GM19193 (cell line): Measurements from ENCODE around the gene HOTAIR.

Source experiments
- POLR2A ChIP-seq: IDR thresholded peaks from 4 replicates; pipeline ENCODE4 v1.6.1; 2011; ENCODE audit not compliant: insufficient read depth, insufficient read length; ENCODE audit errors: extremely low read depth

The HOTAIR gene

DNA sequence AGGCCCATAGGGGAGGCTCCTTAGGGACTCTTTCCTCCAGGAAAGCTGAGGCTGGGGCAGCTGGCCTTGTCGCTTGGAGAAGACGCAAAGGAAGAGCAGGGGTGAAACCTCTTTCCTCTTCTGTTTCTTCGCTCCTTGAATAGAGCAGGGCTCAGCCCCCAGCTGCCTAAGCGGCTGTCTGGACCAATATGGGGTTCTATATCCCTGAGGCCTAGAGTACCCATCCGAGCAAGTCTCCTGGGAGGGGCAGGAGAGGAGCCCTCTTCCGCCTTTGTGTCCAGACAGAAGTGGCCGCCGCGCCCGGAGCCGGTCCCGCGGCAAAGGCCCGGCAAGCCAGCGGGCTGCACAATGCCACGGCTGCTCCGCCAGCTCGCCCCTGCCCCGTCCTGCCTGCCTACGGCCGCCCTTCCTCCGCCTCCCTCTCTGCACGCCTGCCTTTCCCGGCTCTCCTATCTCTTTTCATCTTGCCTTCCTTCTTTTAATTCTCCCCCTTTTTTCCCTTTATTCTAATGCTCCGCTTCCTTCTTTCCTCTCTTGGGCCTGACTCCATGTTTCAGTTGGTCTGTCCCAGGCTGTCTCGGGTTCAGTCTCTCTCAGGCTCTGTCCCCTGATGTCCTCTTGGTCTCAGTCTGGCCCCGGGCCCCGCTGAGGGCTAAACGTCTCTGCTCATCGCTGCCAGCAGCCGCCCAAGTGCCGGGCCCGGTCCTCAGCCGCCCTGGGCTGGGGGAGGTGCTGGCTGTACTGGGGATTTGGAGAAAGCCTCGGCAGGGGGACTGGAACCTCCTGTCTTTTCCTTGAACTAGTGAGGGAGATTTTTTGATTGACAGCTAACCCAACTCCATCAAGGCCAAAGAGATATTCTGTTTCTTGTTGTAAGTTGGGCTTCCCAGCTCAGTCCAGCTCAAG is 22.7 kb upstream of the HOTAIR start:
- TF ChIP-seq POLR2A, result no peak

DNA sequence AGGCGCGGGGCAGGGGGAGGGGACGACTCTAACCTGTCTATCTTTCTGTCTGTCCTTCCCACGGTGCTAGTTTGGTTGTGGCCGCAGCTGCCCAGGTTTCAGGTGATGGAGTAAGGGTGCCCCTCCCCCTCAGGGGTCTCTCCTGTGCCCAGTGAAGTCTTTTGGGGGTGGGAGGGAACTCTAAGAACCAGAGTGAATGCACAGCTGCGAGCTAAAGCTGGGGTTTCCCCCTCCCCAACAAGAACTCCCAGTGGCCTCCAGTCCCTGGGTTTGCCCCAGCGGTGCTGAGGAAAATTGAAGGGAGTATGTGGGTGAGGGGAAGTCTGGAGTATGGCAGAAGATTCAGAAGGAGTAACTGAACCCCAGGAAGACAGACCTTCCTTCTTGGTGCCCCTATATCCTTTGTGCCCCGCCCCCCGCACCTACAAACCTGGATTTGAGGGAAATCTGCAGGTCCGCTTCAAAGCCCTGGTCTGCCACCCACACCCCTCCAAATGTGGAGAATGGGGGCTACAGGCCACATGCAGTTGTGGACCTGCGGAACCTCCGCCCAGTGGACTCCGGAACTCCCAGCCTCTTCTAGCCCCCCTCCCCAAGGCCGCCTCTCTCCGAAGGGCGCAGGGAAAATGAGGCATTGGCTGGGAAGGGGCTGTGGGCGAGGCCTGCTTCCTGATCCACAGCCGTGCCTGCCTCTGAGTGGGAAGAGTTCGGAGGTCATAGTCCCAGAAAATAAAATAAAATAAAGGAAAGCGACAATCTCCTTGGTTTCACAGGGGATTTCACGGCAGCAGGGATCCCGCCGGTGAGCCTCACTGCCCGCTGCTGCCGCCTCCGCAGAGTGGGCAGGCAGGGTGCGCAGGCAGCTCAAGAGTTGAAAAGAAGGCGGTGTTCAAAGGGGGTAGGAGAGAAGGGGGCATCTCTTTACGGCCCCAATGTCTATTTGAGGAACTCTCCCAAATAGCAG is 21.8 kb upstream of the HOTAIR start:
- TF ChIP-seq POLR2A, result no peak

- TF ChIP-seq POLR2A, result peak; percentile 28
These were observed 20.9 kb upstream of the HOTAIR start for GRCh38 chr12:53995378-53996239.

- TF ChIP-seq POLR2A, result no peak
These were observed 20.2 kb upstream of the HOTAIR start for GRCh38 chr12:53995002-53995377.

DNA sequence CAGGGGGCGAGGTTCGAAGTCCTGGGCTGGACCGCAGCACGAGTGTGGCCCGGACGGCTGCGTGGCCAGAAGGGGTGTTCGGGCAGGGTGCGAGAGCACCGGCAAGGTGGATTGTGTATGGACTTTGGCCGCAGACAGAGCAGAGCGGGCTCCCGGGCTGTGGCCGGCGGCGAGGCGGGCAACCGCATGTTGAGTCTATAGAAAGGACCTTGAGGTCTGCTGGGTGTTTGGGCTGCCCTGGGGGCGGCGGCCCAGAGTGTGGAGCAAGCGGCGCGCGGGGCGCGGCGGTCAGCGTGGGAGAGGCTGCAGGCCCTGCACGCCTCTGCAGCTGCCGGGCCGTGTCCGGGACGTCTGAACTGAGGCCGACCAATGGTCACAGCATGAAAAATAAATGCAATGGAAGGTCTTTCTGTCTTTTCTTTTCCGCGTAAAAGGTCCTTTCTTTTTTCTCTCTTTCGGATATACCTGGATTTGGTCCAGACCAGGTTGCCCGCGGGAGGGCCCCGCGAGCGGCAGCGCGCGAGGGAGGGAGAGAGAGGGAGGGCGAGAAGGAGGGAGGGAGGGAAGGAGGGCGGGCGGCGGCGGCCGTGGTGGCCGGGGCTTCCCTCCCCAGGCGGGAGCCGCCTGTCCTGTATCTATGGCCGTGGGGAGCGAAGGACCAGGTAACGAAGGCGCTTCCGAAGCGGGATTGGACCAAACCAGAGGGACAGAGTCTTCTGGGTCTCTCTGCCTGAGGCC is 19.7 kb upstream of the HOTAIR start:
- no peak for TF ChIP-seq POLR2A

DNA sequence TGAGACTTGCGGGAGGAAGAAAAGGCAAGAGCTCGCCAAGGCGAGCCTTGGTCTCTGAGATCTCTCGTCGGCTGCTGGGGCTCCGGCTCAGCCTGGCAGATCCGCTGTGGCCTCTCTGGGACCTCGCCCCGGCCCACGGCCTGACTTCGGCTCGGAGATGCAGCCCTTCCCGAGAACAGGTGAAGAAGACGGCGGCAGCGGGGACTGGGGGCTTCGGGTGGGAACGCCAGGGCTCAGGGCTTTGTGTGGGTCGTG is 19.2 kb upstream of the HOTAIR start:
- no peak for TF ChIP-seq POLR2A

DNA sequence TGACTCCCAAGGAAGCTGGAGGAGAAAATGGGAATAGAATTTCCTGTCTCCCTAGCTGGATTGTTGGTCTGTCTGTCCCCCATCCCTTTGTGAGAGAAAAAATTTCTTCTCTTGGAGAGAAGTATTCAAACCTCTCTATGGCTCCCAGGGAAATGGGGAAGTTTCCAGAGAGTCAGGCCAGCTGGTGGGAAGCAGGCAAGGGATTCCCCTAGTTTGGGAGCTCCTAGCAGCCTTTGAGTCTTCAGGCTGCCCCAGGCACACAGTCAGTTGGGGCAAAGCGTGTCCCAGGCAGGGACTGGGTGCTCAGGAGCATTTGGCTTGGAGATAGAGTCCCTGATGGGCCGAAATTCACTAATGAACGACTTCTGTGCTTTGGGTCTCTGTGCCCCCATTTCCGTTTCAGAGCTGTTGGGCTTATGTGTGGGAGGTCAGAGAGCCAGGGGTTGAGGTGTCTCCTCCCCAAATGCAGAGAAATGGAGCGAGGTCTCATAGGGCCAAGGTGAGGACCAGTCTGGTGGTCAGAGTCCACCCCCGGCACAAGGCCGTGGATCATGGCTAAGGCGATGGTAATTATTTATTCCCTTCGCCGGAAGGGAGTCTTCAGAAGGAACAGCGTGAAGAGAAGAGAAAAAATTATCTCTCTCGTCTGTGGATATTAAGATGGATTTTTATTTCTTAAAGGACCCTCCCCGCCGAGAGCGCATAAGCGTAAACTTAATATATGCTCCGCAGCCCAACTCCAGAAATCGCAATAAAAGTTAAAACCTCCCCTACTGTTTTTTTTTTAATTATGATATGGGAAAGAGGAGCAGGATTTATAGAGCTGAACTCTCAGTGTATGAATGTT is 18.6 kb upstream of the HOTAIR start:
- TF ChIP-seq POLR2A, result no peak

- TF ChIP-seq POLR2A, result no peak
These were observed 17.7 kb upstream of the HOTAIR start for GRCh38 chr12:53992377-53992889.

GRCh38 chr12:53991077-53991460 is 16.3 kb upstream of the HOTAIR start:
- TF ChIP-seq POLR2A, result no peak

GRCh38 chr12:53990311-53991076 is 15.7 kb upstream of the HOTAIR start:
- no peak for TF ChIP-seq POLR2A

DNA sequence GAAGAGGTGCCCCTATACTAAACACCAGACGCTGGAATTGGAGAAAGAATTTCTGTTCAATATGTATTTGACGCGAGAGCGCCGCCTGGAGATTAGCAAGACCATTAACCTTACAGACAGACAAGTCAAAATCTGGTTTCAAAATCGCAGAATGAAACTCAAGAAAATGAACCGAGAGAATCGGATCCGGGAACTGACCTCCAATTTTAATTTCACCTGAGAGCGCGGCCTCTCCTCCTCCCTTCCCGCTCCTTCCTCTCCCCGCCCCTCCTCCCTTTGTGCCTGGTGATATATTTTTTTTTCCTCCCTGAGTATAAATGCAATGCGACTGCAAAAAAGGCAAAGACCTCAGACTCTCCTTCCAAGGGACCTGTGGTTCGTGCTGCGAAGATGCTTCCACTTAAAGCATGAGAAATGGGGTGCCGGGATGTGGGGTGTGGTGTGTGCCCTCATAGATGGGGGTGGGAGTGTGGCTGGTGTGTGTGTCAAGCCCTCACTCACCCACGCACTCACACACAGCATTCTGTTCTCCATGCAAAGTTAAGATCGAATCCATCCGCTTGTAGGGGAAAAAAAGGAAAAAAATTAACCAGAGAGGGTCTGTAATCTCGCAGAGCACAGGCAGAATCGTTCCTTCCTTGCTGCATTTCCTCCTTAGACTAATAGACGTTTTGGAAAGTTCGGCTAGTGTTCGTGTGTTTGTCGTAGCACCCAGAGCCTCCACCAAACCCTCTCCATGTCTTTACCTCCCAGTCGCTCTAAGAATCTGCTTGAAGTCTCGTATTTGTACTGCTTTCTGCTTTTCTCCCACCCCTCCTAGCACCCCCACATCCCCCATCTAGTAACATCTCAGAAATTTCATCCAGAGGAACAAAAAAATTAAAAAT is 14.7 kb upstream of the HOTAIR start:
- no peak for TF ChIP-seq POLR2A
